GM18951 (cell line): ENCODE results near the gene KMT2A.
"Not testable (repeated sequence)": the region's sequence is repeated elsewhere in the genome, so short reads cannot be mapped to it uniquely, and the experiment has no call there.

Experiments used
- POLR2A ChIP-seq: IDR thresholded peaks from 4 replicates; pipeline ENCODE4 v1.6.1; 2011; ENCODE audit warnings: mild to moderate bottlenecking; ENCODE audit not compliant: insufficient read length, insufficient read depth; ENCODE audit errors: extremely low read depth
- in situ Hi-C: fragments of 300-500 bp; cut with MboI; formaldehyde crosslinking; loops from one replicate; pipeline ENCODE4 v1.12.0; 2022; ENCODE audit warnings: low sequenced_read_pairs, mixed read lengths, inconsistent platforms; ENCODE audit not compliant: unreplicated experiment

The KMT2A gene

GRCh38 chr11:118415062-118415738 lies 21.1 kb upstream of the KMT2A start:
- in situ Hi-C loops = no loop called here

DNA sequence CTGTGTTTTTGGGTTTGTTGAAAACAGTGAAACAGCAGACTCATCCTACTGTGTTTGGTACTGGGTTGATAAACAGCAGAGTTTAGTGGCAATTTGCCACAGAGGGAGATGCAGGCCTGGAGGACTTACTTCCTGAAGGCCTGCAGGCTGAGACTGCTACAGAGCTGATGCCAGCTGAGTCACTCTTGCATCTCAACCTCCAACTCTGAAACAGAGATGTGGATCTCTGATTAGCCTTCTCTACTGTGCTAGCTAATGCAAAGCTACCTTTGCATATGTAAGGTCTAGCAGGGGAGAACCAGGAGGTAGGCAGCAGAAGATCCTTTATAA lies 20.6 kb upstream of the KMT2A start:
- TF ChIP-seq POLR2A = no peak
- in situ Hi-C loops = no loop called here

More at GRCh38 chr11:118415062-118415738, 21.1 kb upstream of the KMT2A start:
- TF ChIP-seq POLR2A = no peak

GRCh38 chr11:118416900-118417299 lies 19.4 kb upstream of the KMT2A start:
- in situ Hi-C loops = not testable (repeated sequence)

GRCh38 chr11:118417801-118418200 lies 18.5 kb upstream of the KMT2A start:
- no peak for TF ChIP-seq POLR2A
- in situ Hi-C loops = no loop called here

DNA sequence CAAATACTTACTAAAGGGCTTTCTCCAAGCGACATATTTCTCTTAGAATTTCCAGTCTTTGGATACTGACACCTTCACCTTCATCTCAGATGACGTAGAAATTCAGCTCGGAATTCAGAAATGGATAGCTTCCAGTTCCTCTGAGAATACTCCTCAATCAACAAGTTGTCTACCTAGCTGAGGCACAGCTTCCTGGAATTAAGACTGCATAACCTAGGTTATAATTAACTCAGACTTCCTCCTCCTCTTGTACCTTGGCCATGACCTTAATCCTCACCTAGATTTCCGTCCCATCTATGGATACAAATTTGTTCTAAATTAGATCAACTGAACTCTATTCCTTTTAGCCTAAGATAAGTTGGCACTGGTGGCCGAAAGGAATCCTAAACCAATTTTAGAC lies 17.5 kb upstream of the KMT2A start:
- in situ Hi-C loops = no loop called here
- no peak for TF ChIP-seq POLR2A

DNA sequence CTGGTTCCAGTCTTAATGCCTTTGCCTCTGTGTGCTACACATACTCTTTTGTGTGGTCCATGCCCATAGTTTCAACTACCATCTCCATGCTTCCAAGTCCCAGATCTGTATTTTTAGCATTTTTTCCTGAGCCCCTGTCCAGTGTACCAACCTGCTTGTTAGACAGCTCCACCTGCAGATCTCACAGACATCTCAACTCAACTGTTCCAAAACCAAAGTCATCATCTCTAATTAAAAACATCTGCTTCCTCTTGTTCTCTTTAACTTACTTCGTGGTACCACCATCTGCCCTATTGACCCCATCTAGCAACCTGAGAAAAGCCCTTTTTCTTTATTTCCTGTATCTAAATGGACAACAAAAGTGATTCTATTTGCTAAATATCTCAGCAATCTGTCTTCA lies 8.6 kb upstream of the KMT2A start:
- in situ Hi-C loops = no loop called here

GRCh38 chr11:118430956-118431355 lies 5.3 kb upstream of the KMT2A start:
- no peak for TF ChIP-seq POLR2A
- in situ Hi-C loops = no loop called here

More for the DNA sequence above, 8.6 kb upstream of the KMT2A start:
- TF ChIP-seq POLR2A = no peak

DNA sequence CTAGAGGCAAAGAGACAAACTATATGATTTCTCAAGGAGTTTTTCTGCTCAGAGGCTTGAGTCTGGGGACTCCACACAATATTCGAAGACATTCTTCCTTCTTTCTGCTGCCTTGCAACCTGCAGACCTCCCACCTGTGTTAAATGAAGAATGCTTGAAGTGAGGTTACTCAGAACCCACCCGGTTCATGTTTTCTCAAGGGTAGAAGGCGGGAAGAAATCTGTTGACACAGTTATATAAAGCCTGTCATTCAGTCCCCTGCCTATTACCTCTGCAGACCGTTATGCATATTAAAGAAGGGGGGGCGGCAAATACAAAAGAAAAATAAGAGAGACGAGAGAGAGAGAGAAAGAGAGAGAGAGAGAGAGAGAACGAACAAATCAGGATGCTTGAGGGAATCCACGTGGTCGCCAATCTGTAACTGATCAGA lies 2.2 kb upstream of the KMT2A start:
- no peak for TF ChIP-seq POLR2A
- in situ Hi-C loops = no loop called here

- peak; percentile 27 for TF ChIP-seq POLR2A
- in situ Hi-C loops = no loop called here
Observed at GRCh38 chr11:118434553-118435289, 1.6 kb upstream of the KMT2A start.

DNA sequence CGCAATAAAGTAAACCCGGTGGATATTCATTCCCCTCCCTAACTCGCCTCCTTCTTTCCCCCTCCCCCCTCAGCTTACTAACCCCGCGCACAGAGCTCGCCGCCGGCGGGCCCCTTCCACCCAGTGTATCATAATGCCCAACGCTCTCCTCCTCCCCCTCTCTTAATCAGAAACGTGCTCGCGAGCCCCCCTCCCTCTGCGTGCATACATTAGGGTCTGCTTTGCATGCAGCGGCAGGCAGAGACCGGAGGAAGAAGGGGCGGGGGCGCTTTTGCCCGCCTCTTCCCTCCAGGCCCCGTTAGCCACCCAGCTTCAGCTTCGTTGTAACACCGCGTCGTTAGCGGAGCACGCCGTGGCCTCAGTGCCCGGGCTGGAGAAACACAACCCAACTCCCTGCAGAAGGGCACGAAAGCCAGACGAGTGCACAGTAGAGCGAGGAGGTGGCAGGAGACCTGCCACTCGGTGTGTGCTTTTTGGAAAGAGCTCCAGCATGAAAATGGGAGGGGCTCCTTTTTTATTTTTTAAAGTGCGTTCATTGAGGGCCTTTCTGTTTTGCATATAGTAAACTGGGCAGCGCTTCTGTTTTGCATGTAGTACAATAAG lies 901 bp upstream of the KMT2A start:
- in situ Hi-C loops = no loop called here

DNA sequence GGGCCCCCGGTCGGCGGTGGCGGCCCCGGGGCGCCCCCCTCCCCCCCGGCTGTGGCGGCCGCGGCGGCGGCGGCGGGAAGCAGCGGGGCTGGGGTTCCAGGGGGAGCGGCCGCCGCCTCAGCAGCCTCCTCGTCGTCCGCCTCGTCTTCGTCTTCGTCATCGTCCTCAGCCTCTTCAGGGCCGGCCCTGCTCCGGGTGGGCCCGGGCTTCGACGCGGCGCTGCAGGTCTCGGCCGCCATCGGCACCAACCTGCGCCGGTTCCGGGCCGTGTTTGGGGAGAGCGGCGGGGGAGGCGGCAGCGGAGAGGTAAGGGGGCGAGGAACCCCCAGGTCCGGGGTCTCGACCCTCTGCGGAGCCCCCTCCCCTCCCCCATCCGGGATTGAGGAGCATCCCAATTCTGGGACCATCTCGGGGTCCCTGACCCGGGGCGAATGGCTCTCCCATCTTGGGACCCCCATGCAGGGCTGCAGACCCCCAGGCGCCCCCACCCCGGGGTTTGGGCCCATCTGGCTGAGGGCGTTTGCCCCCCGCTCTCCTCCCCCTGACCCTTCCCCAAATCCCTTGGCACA lies 431 bp downstream of the KMT2A start:
- TF ChIP-seq POLR2A = no peak
- in situ Hi-C loops = no loop called here

More for the DNA sequence above, 901 bp upstream of the KMT2A start:
- TF ChIP-seq POLR2A = peak; percentile 59

DNA sequence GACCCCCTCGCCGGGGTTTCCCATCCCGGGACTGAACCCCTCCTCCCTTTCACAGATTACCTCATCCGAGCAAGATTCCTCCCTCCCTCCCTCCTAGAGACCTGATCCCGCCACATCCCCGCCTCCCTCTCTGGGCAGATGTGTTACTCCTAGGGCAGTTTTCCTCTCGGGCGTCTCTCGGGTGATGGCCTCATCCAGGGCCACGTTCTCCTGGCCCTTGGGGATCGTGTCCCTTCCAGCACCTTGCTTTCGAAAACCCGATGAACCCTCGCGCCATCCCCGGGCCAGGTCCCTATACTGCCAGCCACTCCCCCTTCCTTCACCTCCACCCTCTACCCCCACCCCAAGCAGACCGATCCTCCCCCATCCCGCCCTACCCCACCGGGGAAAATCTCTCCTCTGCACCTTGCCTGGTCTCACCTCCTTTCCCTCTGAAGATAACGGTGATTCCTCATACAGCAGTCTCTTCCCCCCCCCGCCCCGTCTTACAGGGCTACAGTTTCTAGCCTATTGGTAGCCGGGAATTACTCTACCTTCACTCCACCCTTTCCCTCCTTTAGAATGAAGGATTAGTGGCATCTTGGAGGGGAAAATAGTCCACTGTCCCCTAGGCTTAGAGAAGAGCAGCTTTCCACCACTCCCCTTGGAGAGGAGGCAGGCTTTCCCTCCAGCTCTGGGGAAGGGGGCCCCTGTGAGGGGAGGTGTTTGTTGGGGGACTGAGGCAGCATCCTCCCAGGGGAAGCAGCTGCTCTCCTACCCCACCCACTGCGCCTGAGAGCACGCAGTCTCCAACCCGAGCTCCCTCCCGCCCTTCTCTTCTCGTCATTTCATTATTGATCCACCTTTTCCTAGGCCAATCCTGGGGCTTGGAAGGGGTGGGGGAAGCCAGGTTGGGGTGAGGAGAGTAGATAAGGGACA lies 1.2 kb downstream of the KMT2A start:
- in situ Hi-C loops = no loop called here
- TF ChIP-seq POLR2A = peak; percentile 26
